Spleen (tissue), 11 donors: ENCODE results near the gene ZNF805. TPM values are rescaled to one million over a fixed set of nuclear protein-coding genes. Genes with fewer than 3 reads are reported as not detected.

ENCODE experiments used
- DNase-seq: peaks from one replicate; pipeline ENCODE4 v3.0.0-alpha.2; 2020
- H3K27ac ChIP-seq, 8 donors: fragments of 200-600 bp; sonication (generic) in 7 of 8; 1 replicate in 4 of 8; 2 replicates in 4 of 8; pipeline versions ENCODE4 v1.5.0 to v1.8.0; 2016 to 2021; ENCODE audit warnings: inconsistent platforms in 4 of 8, mild to moderate bottlenecking in 4 of 8, moderate library complexity in 1 of 8
- H3K27me3 ChIP-seq, 7 donors: fragments of 200-600 bp; sonication (generic) in 6 of 7; replicated peaks in 1 of 7; 1 replicate in 4 of 7; 2 replicates in 3 of 7; pipeline versions ENCODE4 v1.5.0 to v1.8.0; 2016 to 2021; ENCODE audit warnings: inconsistent platforms in 3 of 7, mild to moderate bottlenecking in 1 of 7
- H3K36me3 ChIP-seq, 6 donors: fragments of 200-600 bp; sonication (generic) in 5 of 6; 1 replicate in 4 of 6; 2 replicates in 2 of 6; pipeline versions ENCODE4 v1.5.0 to v1.8.0; 2016 to 2021; ENCODE audit warnings: inconsistent platforms in 2 of 6
- H3K4me1 ChIP-seq, 6 donors: fragments of 200-600 bp; sonication (generic) in 5 of 6; 1 replicate in 3 of 6; 2 replicates in 3 of 6; pipeline versions ENCODE4 v1.5.0 to v1.8.0; 2016 to 2021; ENCODE audit warnings: inconsistent platforms in 3 of 6
- H3K4me3 ChIP-seq, 8 donors: fragments of 200-600 bp; sonication (generic) in 7 of 8; 1 replicate in 4 of 8; 2 replicates in 4 of 8; pipeline versions ENCODE4 v1.5.0 to v1.8.0; 2016 to 2021; ENCODE audit warnings: inconsistent platforms in 4 of 8, mild to moderate bottlenecking in 4 of 8, moderate library complexity in 2 of 8
- H3K9me3 ChIP-seq, 8 donors: fragments of 200-600 bp; sonication (generic) in 7 of 8; 1 replicate in 4 of 8; 2 replicates in 4 of 8; pipeline versions ENCODE4 v1.5.0 to v1.8.0; 2016 to 2021; ENCODE audit warnings: inconsistent platforms in 4 of 8
- POLR2A ChIP-seq, 3 donors: fragments of 450-650 bp; IDR thresholded peaks; one replicate each; pipeline ENCODE4 v1.5.1; 2017; ENCODE audit warnings: antibody characterized with exemption in 3 of 3, mild to moderate bottlenecking in 1 of 3
- POLR2AphosphoS5 ChIP-seq, 3 donors: sonication (generic); formaldehyde crosslinking; IDR thresholded peaks; one replicate each; pipeline ENCODE4 v1.5.1; 2017; ENCODE audit warnings: antibody characterized with exemption in 3 of 3
- WGBS, 5 donors: extraction: QIAGEN DNeasy Blood & Tissue Kit in 3 of 5; methylation state at CpG; one replicate each; pipeline versions ENCODE4 v1.1.5 to v1.1.7; 2013 to 2018; 5-methylcytosine and 5-hydroxymethylcytosine counted together
- intact Hi-C: fragments of 100-400 bp; cut with DNase I; formaldehyde crosslinking; loops from one replicate; pipeline ENCODE4 v1.15.0; 2023; ENCODE audit warnings: low total_unique reads
- polyA plus RNA-seq, 3 donors: library from polyadenylated mRNA; stranded (reverse); fragments of 200-250 nt; gene quantifications; one replicate each; pipeline ENCODE4 v1.2.1, GENCODE V29; 2013
- total RNA-seq, 7 donors: library from RNA; depleted of rRNA in 3 of 7; stranded (reverse); fragments of >200 nt in 3 of 7; fragmentation: NEBNext Ultra II Directional in 4 of 7; extraction: Animal tissue kit (Norgen Biotek cat#: 25700) in 4 of 7; gene quantifications; one replicate each; pipeline versions ENCODE4 v1.1.0 to v1.2.1, GENCODE V29; 2016 to 2021
- TF ChIP-seq, protein P1 (sequence below), 11 experiments: fragments of 200-600 bp in 7 of 11; fragments of 450-650 bp in 4 of 11; sonication (generic) in 4 of 11; IDR thresholded peaks in 8 of 11; conservative IDR thresholded peaks in 3 of 11; 1 replicate in 7 of 11; 2 replicates in 4 of 11; pipeline versions ENCODE4 v1.4.0 to v1.8.0; 2016 to 2021; ENCODE audit warnings: antibody characterized with exemption in 11 of 11, inconsistent platforms in 4 of 11, mild to moderate bottlenecking in 1 of 11
- donor health status: healthy with polysubstance abuse.
- donor health status: DM: no; HTN: no; CAD: no; lungs with moderate emphysema.
- donor health status: DM: no; HTN: no; CAD: no.
- donor health status: Bipolar disorder and iron deficiency.
- donor health status: healthy.
- donor health status: DM: no; HTN: no; CAD: no.
- donor health status: DM: yes; HTN: yes; CAD: no.

Gene ZNF805
- total and polyA plus RNA-seq, 10 donors = 0.22 to 27.7 (median 17.3) TPM

DNA sequence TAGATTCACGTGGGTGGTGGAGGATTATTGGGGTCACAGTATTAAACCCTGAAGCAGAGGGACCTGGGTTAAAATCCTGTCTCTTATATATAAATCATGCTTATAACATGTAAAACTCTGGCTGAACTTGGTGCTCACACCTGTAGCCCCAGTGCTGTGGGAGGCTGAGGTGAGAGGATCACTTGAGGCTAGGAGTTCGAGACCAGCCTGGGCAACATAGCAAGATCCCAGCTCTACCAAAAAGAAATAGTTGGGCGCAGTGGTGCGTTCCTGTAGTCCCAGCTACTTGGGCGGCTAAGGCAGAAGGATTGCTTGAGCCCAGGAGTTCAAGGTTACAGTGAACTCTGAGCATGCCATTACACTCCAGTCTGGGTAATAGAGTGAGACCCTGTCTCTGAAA lies 2.4 kb downstream of the ZNF805 start:
- Histone ChIP-seq H3K36me3 (peaks cover 0 to 46% (median 36%) of the 10 kb centered on the region in 6 donors), H3K4me1 (peaks cover 11 to 38% (median 25%) of the 10 kb centered on the region in 6 donors), H3K27ac (no peak overlapping the region), H3K27me3 (no peaks in the 10 kb centered on the region), H3K9me3 (no peaks in the 10 kb centered on the region), H3K4me3 (no peak overlapping the region)
- intact Hi-C loops = no loop called here
- no peak for DNase-seq
- 90 to 94% (median 94%) methylated on average over 5 of the region's 5 CpGs for WGBS, 5 donors
- TF ChIP-seq, protein P1, sequence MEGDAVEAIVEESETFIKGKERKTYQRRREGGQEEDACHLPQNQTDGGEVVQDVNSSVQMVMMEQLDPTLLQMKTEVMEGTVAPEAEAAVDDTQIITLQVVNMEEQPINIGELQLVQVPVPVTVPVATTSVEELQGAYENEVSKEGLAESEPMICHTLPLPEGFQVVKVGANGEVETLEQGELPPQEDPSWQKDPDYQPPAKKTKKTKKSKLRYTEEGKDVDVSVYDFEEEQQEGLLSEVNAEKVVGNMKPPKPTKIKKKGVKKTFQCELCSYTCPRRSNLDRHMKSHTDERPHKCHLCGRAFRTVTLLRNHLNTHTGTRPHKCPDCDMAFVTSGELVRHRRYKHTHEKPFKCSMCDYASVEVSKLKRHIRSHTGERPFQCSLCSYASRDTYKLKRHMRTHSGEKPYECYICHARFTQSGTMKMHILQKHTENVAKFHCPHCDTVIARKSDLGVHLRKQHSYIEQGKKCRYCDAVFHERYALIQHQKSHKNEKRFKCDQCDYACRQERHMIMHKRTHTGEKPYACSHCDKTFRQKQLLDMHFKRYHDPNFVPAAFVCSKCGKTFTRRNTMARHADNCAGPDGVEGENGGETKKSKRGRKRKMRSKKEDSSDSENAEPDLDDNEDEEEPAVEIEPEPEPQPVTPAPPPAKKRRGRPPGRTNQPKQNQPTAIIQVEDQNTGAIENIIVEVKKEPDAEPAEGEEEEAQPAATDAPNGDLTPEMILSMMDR (IDR thresholded peaks at IDR 0.05 in 8 of 11, conservative IDR thresholded peaks at IDR 0.05 in 3 of 11) = no peak
- TF ChIP-seq POLR2AphosphoS5 (IDR thresholded peaks at IDR 0.05) (no peak), POLR2A (IDR thresholded peaks at IDR 0.05) (no peak)

DNA sequence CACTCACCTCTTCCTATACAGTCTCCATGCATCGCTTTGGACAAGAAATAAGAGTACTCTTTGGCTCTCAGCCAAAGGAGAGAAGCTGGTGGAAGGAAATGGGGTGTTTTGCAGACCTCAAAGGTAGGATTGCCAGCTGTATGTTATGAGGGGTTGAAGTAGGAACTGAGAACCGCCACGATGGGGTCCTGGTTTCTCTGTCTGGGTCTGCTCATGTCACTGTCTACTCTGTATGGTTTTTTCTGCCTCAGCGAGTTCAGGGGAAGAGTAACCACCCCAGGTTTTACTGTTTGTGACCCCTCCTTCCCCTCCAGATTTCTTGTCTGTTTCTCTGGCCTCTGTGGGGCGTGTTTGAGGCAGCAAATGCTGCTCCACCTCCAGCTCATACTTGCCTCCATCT lies 4.1 kb downstream of the ZNF805 start:
- intact Hi-C loops = no loop called here
- Histone ChIP-seq H3K4me1 (peaks cover 11 to 38% (median 25%) of the 10 kb centered on the region in 6 donors), H3K27ac (no peak overlapping the region), H3K9me3 (no peaks in the 10 kb centered on the region), H3K36me3 (peaks cover 0 to 62% (median 51%) of the 10 kb centered on the region in 6 donors), H3K27me3 (no peaks in the 10 kb centered on the region), H3K4me3 (no peak overlapping the region)
- DNase-seq = no peak
- WGBS, 5 donors = 73 to 86% (median 78%) methylated on average over 5 of the region's 5 CpGs
- TF ChIP-seq POLR2AphosphoS5 (IDR thresholded peaks at IDR 0.05) (no peak), POLR2A (IDR thresholded peaks at IDR 0.05) (no peak)
- TF ChIP-seq, protein P1 (IDR thresholded peaks at IDR 0.05 in 8 of 11, conservative IDR thresholded peaks at IDR 0.05 in 3 of 11) = no peak

DNA sequence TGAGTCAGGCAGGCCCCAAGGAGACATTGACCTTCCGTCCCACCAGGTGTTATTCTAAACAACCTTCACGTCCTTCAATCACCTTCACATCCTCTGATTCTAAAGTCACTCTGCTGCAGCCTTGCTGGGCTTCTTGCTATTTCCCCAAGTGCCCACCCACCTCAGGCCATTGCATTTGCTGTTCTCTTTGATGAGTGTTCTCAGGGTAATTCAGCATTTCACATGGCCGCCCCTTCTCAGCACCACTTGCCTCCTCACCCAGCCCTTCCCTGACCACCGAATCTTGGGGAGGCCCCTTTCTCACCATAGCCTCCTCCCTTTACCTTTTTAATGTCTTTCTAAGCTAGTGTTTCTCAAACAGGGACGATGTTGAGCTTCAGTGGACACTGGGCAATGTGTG lies 4.6 kb downstream of the ZNF805 start:
- DNase-seq = no peak
- peaks cover 11 to 34% (median 22%) of the 10 kb centered on the region in 6 donors for H3K4me1 ChIP-seq
- no peak overlapping the region for H3K27ac ChIP-seq
- intact Hi-C loops = no loop called here
- H3K27me3 ChIP-seq = no peaks in the 10 kb centered on the region
- no peaks in the 10 kb centered on the region for H3K9me3 ChIP-seq
- TF ChIP-seq, protein P1 (IDR thresholded peaks at IDR 0.05 in 8 of 11, conservative IDR thresholded peaks at IDR 0.05 in 3 of 11) = no peak
- no peak for TF ChIP-seq POLR2AphosphoS5 (IDR thresholded peaks at IDR 0.05)
- no peak for TF ChIP-seq POLR2A (IDR thresholded peaks at IDR 0.05)
- WGBS, 5 donors = 89 to 93% (median 91%) methylated on average over 5 of the region's 5 CpGs
- peaks cover 0 to 66% (median 54%) of the 10 kb centered on the region in 6 donors for H3K36me3 ChIP-seq
- H3K4me3 ChIP-seq = no peak overlapping the region

DNA sequence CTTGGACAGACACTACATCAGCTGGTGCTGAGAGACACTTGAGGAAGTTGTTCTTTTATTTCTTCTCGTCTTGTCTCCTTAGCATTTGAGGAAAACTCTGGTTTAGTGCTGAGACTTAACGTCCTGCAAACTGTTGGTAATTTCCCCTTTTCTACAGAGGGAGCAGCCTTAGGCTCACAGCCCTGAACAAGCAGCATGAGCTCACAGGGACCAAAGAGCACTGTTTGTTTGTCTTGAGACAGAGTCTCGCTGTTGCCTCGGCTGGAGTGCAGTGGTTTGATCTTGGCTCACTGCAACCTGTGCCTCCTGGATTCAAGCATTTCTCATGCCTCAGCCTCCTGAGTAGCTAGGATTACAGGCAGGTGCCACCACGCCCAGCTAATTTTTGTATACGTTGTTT lies 5.5 kb downstream of the ZNF805 start:
- H3K27ac ChIP-seq = no peak overlapping the region
- H3K4me3 ChIP-seq = no peak overlapping the region
- H3K4me1 ChIP-seq = peaks cover 11 to 30% (median 20%) of the 10 kb centered on the region in 6 donors
- WGBS, 5 donors = 84 to 90% (median 89%) methylated on average over 6 of the region's 6 CpGs
- TF ChIP-seq POLR2A (IDR thresholded peaks at IDR 0.05) (no peak), POLR2AphosphoS5 (IDR thresholded peaks at IDR 0.05) (no peak)
- TF ChIP-seq, protein P1 (IDR thresholded peaks at IDR 0.05 in 8 of 11, conservative IDR thresholded peaks at IDR 0.05 in 3 of 11) = no peak
- DNase-seq = no peak
- H3K9me3 ChIP-seq = no peaks in the 10 kb centered on the region
- no peaks in the 10 kb centered on the region for H3K27me3 ChIP-seq
- intact Hi-C loops = no loop called here
- H3K36me3 ChIP-seq = peaks cover 0 to 75% (median 62%) of the 10 kb centered on the region in 6 donors
